ENCODE data around the gene UVSSA. TPM values are rescaled to one million over a fixed set of nuclear protein-coding genes. Genes with fewer than 3 reads are reported as not detected.

UVSSA gene
- total and polyA plus RNA-seq, 2 donors (not counting 1 experiment from before 2014, with no cell fraction given), result 34.6 to 40.5 TPM

- no peak overlapping the region for H2AFZ ChIP-seq (ENCODE audit: insufficient read depth, low read depth, low read length, poor library complexity, severe bottlenecking)
- POLR2A ChIA-PET, result no interaction called here
- Mint-ChIP-seq H3K27ac (no peak overlapping the region), H3K27me3 (no peaks in the 10 kb centered on the region), H3K4me3 (no peak overlapping the region), H3K9me3 (ENCODE audit: insufficient read depth) (no peaks in the 10 kb centered on the region), H3K4me1 (no peaks in the 10 kb centered on the region)
- H3K9me3 ChIP-seq (ENCODE audit: control extremely low read depth in 1 of 3, control insufficient read depth in 2 of 3, insufficient read depth in 1 of 3, low read length in 2 of 3), result no peaks in the 10 kb centered on the region
- no peaks in the 10 kb centered on the region for H4K20me1 ChIP-seq (ENCODE audit: control insufficient read depth, insufficient read depth, low read length, poor library complexity, severe bottlenecking)
- H3K4me3 ChIP-seq (ENCODE audit: control extremely low read depth in 1 of 5, extremely low read depth in 1 of 5, insufficient read depth in 1 of 5, low read depth in 2 of 5, low read length in 4 of 5), result no peak overlapping the region
- no peak overlapping the region for H3K27ac ChIP-seq (ENCODE audit: low read length in 2 of 2)
- no peaks in the 10 kb centered on the region for H3K4me1 ChIP-seq (ENCODE audit: control insufficient read depth in 2 of 2, insufficient read depth in 2 of 2, low read length in 2 of 2)
- DNase-seq (no peak), ATAC-seq (ENCODE audit: low read depth) (no peak)
- 97% methylated on average over 10 of the region's 11 CpGs for whole genome bisulfite sequencing (ENCODE audit: insufficient coverage)
- peaks cover 0 to 15% of the 10 kb centered on the region in 2 experiments for H3K36me3 ChIP-seq (replicated peaks in 1 of 2; ENCODE audit: control extremely low read depth in 1 of 2, control insufficient read depth in 1 of 2, extremely low read depth in 1 of 2, insufficient read depth in 2 of 2, low read length in 1 of 2)
- CTCF ChIA-PET, result no interaction called here
- no peak overlapping the region for H3K9ac ChIP-seq (ENCODE audit: low read length)
- H3K79me2 ChIP-seq (ENCODE audit: control insufficient read depth, insufficient read depth, low read length), result no peaks in the 10 kb centered on the region
- intact Hi-C loops (cut with micrococcal nuclease), result no loop called here
- no peak for TF ChIP-seq CTCF (IDR thresholded peaks at IDR 0.05)
- no peak for TF ChIP-seq EZH2 (IDR thresholded peaks at IDR 0.05; ENCODE audit: borderline replicate concordance, insufficient read depth, low read depth, low read length, poor library complexity, severe bottlenecking)
- H3K4me2 ChIP-seq (replicated peaks; ENCODE audit: low read depth, low read length, poor library complexity, severe bottlenecking), result no peak overlapping the region
- no peaks in the 10 kb centered on the region for H3K27me3 ChIP-seq (replicated peaks in 1 of 4; ENCODE audit: control extremely low read depth in 1 of 4, control insufficient read depth in 3 of 4, insufficient read depth in 4 of 4, low read length in 3 of 4)
Observed at GRCh38 chr4:1363513-1363912, 16.5 kb downstream of the UVSSA start.

- Histone ChIP-seq H3K36me3 (replicated peaks in 1 of 2; ENCODE audit: control extremely low read depth in 1 of 2, control insufficient read depth in 1 of 2, extremely low read depth in 1 of 2, insufficient read depth in 2 of 2, low read length in 1 of 2) (peaks cover 0 to 13% of the 10 kb centered on the region in 2 experiments), H3K27me3 (replicated peaks in 1 of 4; ENCODE audit: control extremely low read depth in 1 of 4, control insufficient read depth in 3 of 4, insufficient read depth in 4 of 4, low read length in 3 of 4) (no peaks in the 10 kb centered on the region), H3K4me2 (replicated peaks; ENCODE audit: low read depth, low read length, poor library complexity, severe bottlenecking) (no peak overlapping the region), H3K9ac (ENCODE audit: low read length) (no peak overlapping the region), H3K9me3 (ENCODE audit: control extremely low read depth in 1 of 3, control insufficient read depth in 2 of 3, insufficient read depth in 1 of 3, low read length in 2 of 3) (no peaks in the 10 kb centered on the region), H3K4me1 (ENCODE audit: control insufficient read depth in 2 of 2, insufficient read depth in 2 of 2, low read length in 2 of 2) (no peaks in the 10 kb centered on the region), H2AFZ (ENCODE audit: insufficient read depth, low read depth, low read length, poor library complexity, severe bottlenecking) (no peak overlapping the region), H3K4me3 (ENCODE audit: control extremely low read depth in 1 of 5, extremely low read depth in 1 of 5, insufficient read depth in 1 of 5, low read depth in 2 of 5, low read length in 4 of 5) (no peak overlapping the region), H4K20me1 (ENCODE audit: control insufficient read depth, insufficient read depth, low read length, poor library complexity, severe bottlenecking) (no peaks in the 10 kb centered on the region), H3K79me2 (ENCODE audit: control insufficient read depth, insufficient read depth, low read length) (no peaks in the 10 kb centered on the region), H3K27ac (ENCODE audit: low read length in 2 of 2) (no peak overlapping the region)
- ChIA-PET POLR2A (no interaction called here), CTCF (interaction anchor here (0.6 to 2.4 kb wide), 2 partner anchors 9 to 13 kb away, joined by 3 to 9 read pairs; no protein-coding TSS in a partner anchor)
- intact Hi-C loops (cut with micrococcal nuclease), result no loop called here
- no peaks in the 10 kb centered on the region for H3K9me3 Mint-ChIP-seq (ENCODE audit: insufficient read depth)
- H3K27ac Mint-ChIP-seq, result no peak overlapping the region
- no peak overlapping the region for H3K4me3 Mint-ChIP-seq
- 96% methylated on average over 11 of the region's 18 CpGs for WGBS (ENCODE audit: insufficient coverage)
- H3K4me1 Mint-ChIP-seq, result no peaks in the 10 kb centered on the region
- no peak for TF ChIP-seq EZH2 (IDR thresholded peaks at IDR 0.05; ENCODE audit: borderline replicate concordance, insufficient read depth, low read depth, low read length, poor library complexity, severe bottlenecking)
- no peak for TF ChIP-seq CTCF (IDR thresholded peaks at IDR 0.05)
- no peak for DNase-seq
- no peak for ATAC-seq (ENCODE audit: low read depth)
- H3K27me3 Mint-ChIP-seq, result no peaks in the 10 kb centered on the region
Observed at GRCh38 chr4:1364217-1364616, 17.2 kb downstream of the UVSSA start.

Measured in B cell (primary cell).